GM12878 (cell line): Measurements from ENCODE around the gene C7orf33. TPM values are rescaled to one million over a fixed set of nuclear protein-coding genes. Genes with fewer than 3 reads are reported as not detected.

Experiments used
- BCL3 ChIP-seq: IDR thresholded peaks from 2 replicates; pipeline ENCODE4 v1.6.1; 2011; ENCODE audit warnings: borderline replicate concordance, low read depth, mild to moderate bottlenecking, moderate library complexity, low read length; ENCODE audit not compliant: insufficient read depth, poor library complexity, severe bottlenecking
- CBX5 ChIP-seq: sonication (generic); IDR thresholded peaks from 2 replicates; pipeline ENCODE4 v1.6.1; 2016; ENCODE audit warnings: low read depth, moderate library complexity, mild to moderate bottlenecking, inconsistent platforms
- EED ChIP-seq: sonication (generic); IDR thresholded peaks from 2 replicates; pipeline ENCODE4 v1.6.1; 2016; ENCODE audit warnings: antibody characterized with exemption, low read depth
- MEF2A ChIP-seq: IDR thresholded peaks from 2 replicates; pipeline ENCODE4 v1.6.1; 2011; ENCODE audit warnings: low read depth, mild to moderate bottlenecking, low read length, moderate library complexity; ENCODE audit not compliant: insufficient read depth
- RELA ChIP-seq: fragments of 450-650 bp; IDR thresholded peaks from 2 replicates; pipeline ENCODE4 v1.8.0; 2014; ENCODE audit warnings: borderline replicate concordance; ENCODE audit not compliant: partially characterized antibody
- RELB ChIP-seq: fragments of 450-650 bp; IDR thresholded peaks from 2 replicates; pipeline ENCODE4 v1.6.1; 2017; ENCODE audit warnings: low read depth, mild to moderate bottlenecking, moderate library complexity
- ZNF384 ChIP-seq: IDR thresholded peaks from 2 replicates; pipeline ENCODE4 v1.6.1; 2012; ENCODE audit warnings: low read depth, mild to moderate bottlenecking, low read length, improper control_type of control experiment, borderline replicate concordance
- polyA plus RNA-seq, 11 experiments: library from polyadenylated mRNA; depleted of rRNA in 4 of 11; unstranded in 6 of 11; stranded (reverse) in 5 of 11; fragments of >200 nt; fragmentation: Nextera tagmentation in 4 of 11; fragmentation: Illumina TruSeq in 1 of 11; extraction: Ambion mirVana in 4 of 11; extraction: Trizol in 1 of 11; gene quantifications; 1 replicate in 1 of 11; 2 replicates in 10 of 11; pipeline versions ENCODE4 v1.2.1 to v1.2.3, GENCODE V29; 2011 to 2016; ENCODE audit warnings: inconsistent platforms in 2 of 11, missing spikeins in 2 of 11, low read depth in 1 of 11
- total RNA-seq, 4 experiments: library from RNA; depleted of rRNA in 3 of 4; stranded (reverse); fragments of >200 nt in 3 of 4; fragmentation: Illumina TruSeq in 1 of 4; extraction: Trizol in 1 of 4; gene quantifications; 2 replicates each; pipeline versions ENCODE4 v1.2.1 to v1.2.3, GENCODE V29; 2013 to 2021
- TF ChIP-seq, protein P1 (sequence below): fragments of 450-650 bp; formaldehyde crosslinking; IDR thresholded peaks from 2 replicates; pipeline ENCODE4 v1.5.0; 2022; ENCODE audit warnings: mild to moderate bottlenecking, missing genetic modification characterization

The C7orf33 gene
- total and polyA plus RNA-seq, 10 of the 15 experiments (the other 5 are each of a cell fraction or from before 2014, with no cell fraction given): not detected

DNA sequence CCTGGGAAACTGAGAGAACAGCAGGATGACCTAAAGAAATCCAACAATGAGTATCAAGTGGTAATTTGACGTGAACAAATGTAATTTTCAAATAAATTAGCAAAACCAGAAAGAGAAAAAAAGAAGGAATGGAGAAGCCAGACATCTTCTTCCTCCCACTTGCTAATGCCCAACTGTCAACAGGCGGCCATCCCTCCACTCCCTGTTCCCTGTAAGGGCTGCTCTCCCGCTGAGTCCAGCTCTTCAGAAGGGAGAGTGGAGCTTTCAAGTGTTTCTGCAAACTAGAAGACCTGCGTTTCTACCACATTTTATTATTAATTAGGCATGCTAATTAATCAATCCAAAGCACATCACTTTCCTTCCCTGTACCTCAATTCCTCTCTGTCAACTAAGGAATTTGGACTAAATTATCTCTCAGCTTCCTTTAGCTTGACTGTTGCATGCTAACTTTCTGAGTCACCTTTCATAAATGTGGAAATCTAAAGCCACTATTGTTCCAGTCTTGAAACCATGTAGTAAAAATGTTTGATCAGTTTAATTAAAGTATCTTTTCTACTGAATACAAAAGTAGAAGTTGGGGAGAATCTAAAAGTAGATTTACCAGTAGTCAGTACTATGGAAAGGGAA is 59.8 kb downstream of the C7orf33 start (continued):
- TF ChIP-seq RELB: no peak
- TF ChIP-seq, protein P1, sequence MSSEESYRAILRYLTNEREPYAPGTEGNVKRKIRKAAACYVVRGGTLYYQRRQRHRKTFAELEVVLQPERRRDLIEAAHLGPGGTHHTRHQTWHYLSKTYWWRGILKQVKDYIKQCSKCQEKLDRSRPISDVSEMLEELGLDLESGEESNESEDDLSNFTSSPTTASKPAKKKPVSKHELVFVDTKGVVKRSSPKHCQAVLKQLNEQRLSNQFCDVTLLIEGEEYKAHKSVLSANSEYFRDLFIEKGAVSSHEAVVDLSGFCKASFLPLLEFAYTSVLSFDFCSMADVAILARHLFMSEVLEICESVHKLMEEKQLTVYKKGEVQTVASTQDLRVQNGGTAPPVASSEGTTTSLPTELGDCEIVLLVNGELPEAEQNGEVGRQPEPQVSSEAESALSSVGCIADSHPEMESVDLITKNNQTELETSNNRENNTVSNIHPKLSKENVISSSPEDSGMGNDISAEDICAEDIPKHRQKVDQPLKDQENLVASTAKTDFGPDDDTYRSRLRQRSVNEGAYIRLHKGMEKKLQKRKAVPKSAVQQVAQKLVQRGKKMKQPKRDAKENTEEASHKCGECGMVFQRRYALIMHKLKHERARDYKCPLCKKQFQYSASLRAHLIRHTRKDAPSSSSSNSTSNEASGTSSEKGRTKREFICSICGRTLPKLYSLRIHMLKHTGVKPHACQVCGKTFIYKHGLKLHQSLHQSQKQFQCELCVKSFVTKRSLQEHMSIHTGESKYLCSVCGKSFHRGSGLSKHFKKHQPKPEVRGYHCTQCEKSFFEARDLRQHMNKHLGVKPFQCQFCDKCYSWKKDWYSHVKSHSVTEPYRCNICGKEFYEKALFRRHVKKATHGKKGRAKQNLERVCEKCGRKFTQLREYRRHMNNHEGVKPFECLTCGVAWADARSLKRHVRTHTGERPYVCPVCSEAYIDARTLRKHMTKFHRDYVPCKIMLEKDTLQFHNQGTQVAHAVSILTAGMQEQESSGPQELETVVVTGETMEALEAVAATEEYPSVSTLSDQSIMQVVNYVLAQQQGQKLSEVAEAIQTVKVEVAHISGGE (CRISPR knock-in tag): no peak
- TF ChIP-seq MEF2A: no peak
- TF ChIP-seq ZNF384: no peak
- no peak for TF ChIP-seq BCL3
- TF ChIP-seq EED: no peak
- no peak for TF ChIP-seq CBX5
- no peak for TF ChIP-seq RELA
- TF ChIP-seq, all 136 proteins: peak for 0
